Mesendoderm (in vitro differentiated cells): ENCODE measurements around the gene KRTAP1-3.
"Not testable (repeated sequence)": the region's sequence is repeated elsewhere in the genome, so short reads cannot be mapped to it uniquely, and the experiment has no call there.

Experiments
- DNase-seq: peaks from one replicate; pipeline ENCODE4 v3.0.0; 2013
- H2AK5ac ChIP-seq: 2 replicates; pipeline ENCODE4 v1.6.1; 2013; ENCODE audit warnings: low read length, inconsistent platforms
- H2BK120ac ChIP-seq: 2 replicates; pipeline ENCODE4 v1.6.1; 2013; ENCODE audit warnings: low read depth, mild to moderate bottlenecking, low read length, moderate library complexity, mixed read lengths
- H2BK15ac ChIP-seq: replicated peaks from 2 replicates; pipeline ENCODE4 v1.6.1; 2013; ENCODE audit warnings: low read depth, mild to moderate bottlenecking, moderate library complexity
- H2BK5ac ChIP-seq: 2 replicates; pipeline ENCODE4 v1.6.1; 2013; ENCODE audit warnings: low read length, inconsistent platforms
- H3K18ac ChIP-seq: 2 replicates; pipeline ENCODE4 v1.6.1; 2013; ENCODE audit warnings: mild to moderate bottlenecking, low read length, mixed read lengths
- H3K23ac ChIP-seq: one replicate; pipeline ENCODE4 v1.6.1; 2013; ENCODE audit warnings: low read length
- H3K27ac ChIP-seq: 2 replicates; pipeline ENCODE4 v1.5.1; 2013; ENCODE audit warnings: low read depth, mild to moderate bottlenecking, inconsistent platforms, low read length, moderate library complexity
- H3K27me3 ChIP-seq: 2 replicates; pipeline ENCODE4 v1.6.1; 2013; ENCODE audit warnings: low read length, control low read depth, mild to moderate bottlenecking, inconsistent platforms; ENCODE audit not compliant: insufficient read depth, poor library complexity
- H3K36me3 ChIP-seq: 2 replicates; pipeline ENCODE4 v1.6.1; 2013; ENCODE audit warnings: low read length, inconsistent platforms; ENCODE audit not compliant: control insufficient read depth, insufficient read depth
- H3K4ac ChIP-seq: one replicate; pipeline ENCODE4 v1.6.1; 2013; ENCODE audit warnings: low read depth, mild to moderate bottlenecking, low read length, moderate library complexity
- H3K4me1 ChIP-seq: 2 replicates; pipeline ENCODE4 v1.6.1; 2013; ENCODE audit warnings: low read depth, low read length, inconsistent platforms; ENCODE audit not compliant: control insufficient read depth
- H3K4me2 ChIP-seq: 2 replicates; pipeline ENCODE4 v1.6.1; 2013; ENCODE audit warnings: low read length
- H3K4me3 ChIP-seq: 2 replicates; pipeline ENCODE4 v1.5.1; 2013; ENCODE audit warnings: mild to moderate bottlenecking, low read length
- H3K56ac ChIP-seq: one replicate; pipeline ENCODE4 v1.6.1; 2013; ENCODE audit warnings: low read length
- H3K79me1 ChIP-seq: 2 replicates; pipeline ENCODE4 v1.6.1; 2013; ENCODE audit warnings: low read length, inconsistent platforms
- H3K79me2 ChIP-seq: 2 replicates; pipeline ENCODE4 v1.6.1; 2013; ENCODE audit warnings: mild to moderate bottlenecking, low read length; ENCODE audit not compliant: control insufficient read depth, insufficient read depth
- H3K9ac ChIP-seq: 2 replicates; pipeline ENCODE4 v1.6.1; 2013; ENCODE audit warnings: low read length, inconsistent platforms
- H4K5ac ChIP-seq: one replicate; pipeline ENCODE4 v1.6.1; 2013; ENCODE audit warnings: low read length
- H4K8ac ChIP-seq: one replicate; pipeline ENCODE4 v1.6.1; 2013; ENCODE audit warnings: low read depth, mild to moderate bottlenecking, control low read depth, low read length, moderate library complexity
- WGBS: extraction: QIAGEN DNeasy Blood & Tissue Kit; methylation state at CpG from one replicate; pipeline ENCODE4 v1.1.7; 2013; ENCODE audit warnings: low lambda C conversion rate, missing lambda C conversion rate; ENCODE audit not compliant: insufficient coverage; ENCODE audit errors: extremely low coverage; 5-methylcytosine and 5-hydroxymethylcytosine counted together

Gene KRTAP1-3

GRCh38 chr17:41059276-41060051, 24.8 kb upstream of the KRTAP1-3 start:
- DNase-seq, result peak; percentile 34
- H4K8ac ChIP-seq, H3K56ac ChIP-seq, H3K36me3 ChIP-seq, H3K4me2 ChIP-seq, H3K4me3 ChIP-seq, H2BK120ac ChIP-seq, H4K5ac ChIP-seq, H2BK15ac ChIP-seq, H3K79me2 ChIP-seq, H3K18ac ChIP-seq, H3K9ac ChIP-seq, H3K23ac ChIP-seq, H2AK5ac ChIP-seq, H2BK5ac ChIP-seq, H3K4ac ChIP-seq, H3K27ac ChIP-seq, H3K4me1 ChIP-seq, H3K79me1 ChIP-seq, H3K27me3 ChIP-seq: not testable (repeated sequence)
- no CpG with 5 or more reads among the region's 31 CpGs for WGBS

GRCh38 chr17:41058741-41059140, 24.1 kb upstream of the KRTAP1-3 start:
- WGBS, result no CpG with 5 or more reads among the region's 5 CpGs
- Histone ChIP-seq H2AK5ac (no peak overlapping the region), H3K79me1 (no peaks in the 10 kb centered on the region)

GRCh38 chr17:41057547-41057946, 22.9 kb upstream of the KRTAP1-3 start:
- Histone ChIP-seq H3K27me3 (no peaks in the 10 kb centered on the region), H2BK120ac (no peak overlapping the region), H3K27ac (no peak overlapping the region), H3K4me2 (no peak overlapping the region), H4K5ac (no peak overlapping the region), H2BK15ac (no peak overlapping the region), H3K9ac (no peak overlapping the region), H4K8ac (no peak overlapping the region), H3K4me1 (no peaks in the 10 kb centered on the region), H3K4ac (no peak overlapping the region), H3K18ac (no peak overlapping the region), H3K23ac (no peak overlapping the region), H2BK5ac (no peak overlapping the region), H3K4me3 (no peak overlapping the region), H2AK5ac (no peak overlapping the region), H3K79me1 (no peaks in the 10 kb centered on the region), H3K56ac (no peak overlapping the region), H3K79me2 (no peaks in the 10 kb centered on the region), H3K36me3 (no peaks in the 10 kb centered on the region)
- DNase-seq, result no peak
- WGBS, result no CpG with 5 or more reads among the region's 1 CpG

More at GRCh38 chr17:41058741-41059140, 24.1 kb upstream of the KRTAP1-3 start:
- no peaks in the 10 kb centered on the region for H3K4me1 ChIP-seq
- H4K8ac ChIP-seq, result no peak overlapping the region
- no peaks in the 10 kb centered on the region for H3K27me3 ChIP-seq
- no peak for DNase-seq
- H3K9ac ChIP-seq, result no peak overlapping the region
- H2BK5ac ChIP-seq, result no peak overlapping the region
- H3K56ac ChIP-seq, result no peak overlapping the region
- no peak overlapping the region for H3K4me2 ChIP-seq
- H3K27ac ChIP-seq, result no peak overlapping the region
- H3K18ac ChIP-seq, result no peak overlapping the region
- no peak overlapping the region for H3K4me3 ChIP-seq
- no peaks in the 10 kb centered on the region for H3K36me3 ChIP-seq
- H3K79me2 ChIP-seq, result no peaks in the 10 kb centered on the region
- H4K5ac ChIP-seq, result no peak overlapping the region
- H2BK15ac ChIP-seq, result no peak overlapping the region
- no peak overlapping the region for H3K23ac ChIP-seq
- no peak overlapping the region for H2BK120ac ChIP-seq
- no peak overlapping the region for H3K4ac ChIP-seq

GRCh38 chr17:41055130-41055529, 20.5 kb upstream of the KRTAP1-3 start, which contains the start of gene KRTAP2-2:
Gene KRTAP2-2 (minus strand): TSS chr17:41055230. CDS start chr17:41055211, 19 bp downstream.
- not testable (repeated sequence) for H2AK5ac ChIP-seq, DNase-seq, H2BK120ac ChIP-seq, H3K18ac ChIP-seq, H3K4me2 ChIP-seq, H3K79me1 ChIP-seq, H4K5ac ChIP-seq, H3K4me1 ChIP-seq, H2BK5ac ChIP-seq, H3K23ac ChIP-seq, H3K27me3 ChIP-seq, H3K36me3 ChIP-seq, H2BK15ac ChIP-seq, H3K79me2 ChIP-seq, H4K8ac ChIP-seq, H3K27ac ChIP-seq, H3K9ac ChIP-seq, H3K4me3 ChIP-seq, H3K56ac ChIP-seq
- H3K4ac ChIP-seq, result peak within 1 kb of the TSS; percentile 55
- no CpG with 5 or more reads among the region's 6 CpGs for WGBS

GRCh38 chr17:41054556-41054955, 19.9 kb upstream of the KRTAP1-3 start:
- not testable (repeated sequence) for H3K27me3 ChIP-seq, DNase-seq, H3K4me2 ChIP-seq, H4K8ac ChIP-seq, H3K79me1 ChIP-seq, H3K79me2 ChIP-seq, H2BK120ac ChIP-seq, H2BK5ac ChIP-seq, H2AK5ac ChIP-seq, H3K18ac ChIP-seq, H3K4ac ChIP-seq, H3K23ac ChIP-seq, H3K4me1 ChIP-seq, H3K36me3 ChIP-seq, H3K27ac ChIP-seq, H2BK15ac ChIP-seq, H3K56ac ChIP-seq, H3K4me3 ChIP-seq, H3K9ac ChIP-seq, H4K5ac ChIP-seq
- no CpG with 5 or more reads among the region's 9 CpGs for WGBS

GRCh38 chr17:41054025-41054424, 19.4 kb upstream of the KRTAP1-3 start:
- Histone ChIP-seq H2BK15ac (no peak overlapping the region), H2BK5ac (no peak overlapping the region), H3K36me3 (no peaks in the 10 kb centered on the region), H3K4me2 (no peak overlapping the region), H3K79me2 (no peaks in the 10 kb centered on the region), H4K8ac (no peak overlapping the region), H3K4ac (no peak overlapping the region), H3K56ac (no peak overlapping the region), H4K5ac (no peak overlapping the region), H3K4me1 (peaks cover 1% of the 10 kb centered on the region), H2BK120ac (no peak overlapping the region), H3K27ac (no peak overlapping the region), H3K4me3 (no peak overlapping the region), H2AK5ac (no peak overlapping the region), H3K18ac (peak overlapping the region; percentile 51), H3K27me3 (no peaks in the 10 kb centered on the region), H3K23ac (no peak overlapping the region), H3K9ac (no peak overlapping the region), H3K79me1 (no peaks in the 10 kb centered on the region)
- WGBS, result no CpG with 5 or more reads among the region's 4 CpGs
- DNase-seq, result no peak
